SKM-1 (cell line): ENCODE data around the gene LAMA2.

Experiments
- DNase-seq: peaks from one replicate; lab custom pipeline; 2025; ENCODE audit not compliant: unreplicated experiment; lab: John Stamatoyannopoulos, UW

The LAMA2 gene

DNA sequence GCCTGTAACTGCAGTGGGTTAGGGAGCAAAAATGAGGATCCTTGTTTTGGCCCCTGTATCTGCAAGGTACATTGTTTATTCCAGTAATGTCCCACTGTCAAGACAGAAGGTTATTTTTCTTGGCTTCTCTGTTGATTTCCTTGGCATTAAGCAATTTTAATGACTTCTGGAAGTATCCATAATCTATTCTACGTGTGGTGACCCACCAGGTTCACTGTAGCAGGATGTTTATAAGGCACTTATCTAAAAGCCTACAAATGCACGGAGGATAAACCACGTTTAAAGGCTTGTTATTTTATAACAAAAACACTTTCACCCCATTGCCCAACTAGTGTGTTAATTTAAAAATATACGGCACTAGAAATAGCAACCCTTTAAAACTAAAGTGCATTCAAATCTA, 294.9 kb downstream of the LAMA2 start:
- DNase-seq = no peak

DNA sequence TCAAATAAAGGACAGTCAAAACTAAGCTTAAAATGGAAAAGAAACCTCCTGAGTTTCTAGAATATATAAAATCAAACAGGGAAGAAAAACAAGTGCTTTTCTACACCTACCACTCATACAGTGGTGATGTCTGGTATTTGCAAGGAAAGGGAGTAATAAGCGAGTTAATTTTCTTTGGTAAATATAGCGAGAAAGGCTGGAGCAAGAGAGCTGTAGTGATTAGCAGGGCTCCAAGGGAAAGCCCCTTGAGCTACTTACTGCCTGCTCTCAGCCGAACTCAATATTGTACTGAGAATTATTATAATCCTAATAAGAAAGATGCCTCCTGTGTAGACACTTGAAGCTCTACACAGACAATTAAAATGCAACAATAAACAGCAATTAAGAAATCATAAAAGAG, 296.3 kb downstream of the LAMA2 start:
- DNase-seq = no peak

DNA sequence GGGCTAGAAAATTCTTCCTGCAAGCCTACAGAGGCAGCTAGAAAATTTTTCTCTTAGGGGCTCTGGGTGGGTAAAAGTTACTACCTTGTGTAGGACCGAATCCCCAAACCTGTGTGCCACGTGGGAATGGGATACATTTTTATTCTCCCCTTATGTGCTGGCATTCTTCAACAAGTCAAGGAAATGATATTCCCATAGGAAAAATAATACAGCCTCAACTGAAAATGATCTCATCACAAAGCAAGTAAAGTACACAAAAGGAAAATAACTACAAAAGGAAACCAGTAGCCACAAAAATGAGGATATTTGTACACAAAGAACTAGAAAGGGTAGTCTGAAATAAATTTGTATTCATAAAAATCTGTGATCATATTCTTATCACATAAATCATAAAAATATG, 298.1 kb downstream of the LAMA2 start:
- no peak for DNase-seq

DNA sequence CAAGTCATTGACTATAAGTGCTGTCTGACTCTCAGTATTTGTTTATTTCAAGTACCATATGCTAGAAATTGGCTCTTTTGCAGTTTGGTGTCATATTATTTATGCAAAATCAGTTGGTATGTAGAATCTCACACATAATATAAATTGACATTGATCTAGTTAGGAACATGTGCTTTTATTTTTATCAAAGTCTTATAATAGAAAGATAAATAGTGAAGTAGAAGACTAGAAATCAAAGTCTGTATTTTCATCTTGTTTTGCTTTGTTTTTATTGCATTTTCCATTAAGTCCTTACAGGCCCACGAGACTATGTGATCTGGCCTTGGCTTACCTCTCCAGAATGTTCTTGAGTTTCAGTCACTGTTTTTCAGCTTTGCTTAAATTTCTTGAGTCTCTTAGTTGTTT, 300.3 kb downstream of the LAMA2 start:
- no peak for DNase-seq

DNA sequence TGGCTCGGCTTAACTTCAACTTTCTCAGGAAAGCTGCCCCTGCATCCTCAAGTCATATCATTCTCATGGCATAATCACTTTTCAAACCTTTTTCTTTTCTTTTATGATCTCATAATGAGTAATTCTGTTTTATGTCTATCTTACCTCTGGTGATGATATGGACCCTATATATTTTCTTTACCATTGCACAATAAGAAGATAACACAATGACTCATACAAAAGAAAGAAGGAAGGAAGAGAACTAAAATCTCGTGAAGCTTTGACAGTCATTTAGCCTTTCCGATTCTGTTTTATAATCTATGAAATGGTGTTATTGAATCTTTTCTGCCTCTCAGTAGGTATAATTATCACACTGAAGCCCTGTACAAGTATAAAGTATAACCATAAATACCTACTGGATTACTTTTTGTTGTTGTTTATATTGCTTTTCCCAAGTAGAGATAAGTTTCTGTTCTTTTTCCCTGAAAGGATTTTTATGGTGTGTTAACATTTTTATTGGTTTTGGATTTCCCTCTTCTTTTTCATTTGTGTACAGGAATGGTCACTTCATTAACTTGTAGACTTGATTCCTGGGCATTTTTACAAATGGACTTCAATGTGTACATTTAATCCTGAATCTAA, 300.9 kb downstream of the LAMA2 start:
- no peak for DNase-seq

DNA sequence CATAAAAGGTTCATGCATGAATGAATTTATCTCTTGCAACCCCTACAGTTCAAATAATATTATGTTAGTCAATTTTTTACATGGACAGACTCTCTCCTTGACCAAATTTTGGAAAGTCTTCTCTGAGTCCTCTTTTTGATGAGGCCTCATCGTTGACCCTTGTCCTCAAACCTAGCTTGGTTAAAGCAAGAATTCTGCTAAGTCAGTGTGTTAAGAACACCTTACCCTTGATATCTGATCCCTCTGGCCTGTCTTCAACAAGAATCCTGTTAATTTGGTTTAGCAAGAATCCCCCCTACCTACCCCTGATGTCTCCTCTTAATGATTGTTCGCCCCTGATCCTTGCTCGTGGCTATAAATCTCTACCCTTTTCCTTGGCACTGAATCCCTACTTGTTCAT, 301.4 kb downstream of the LAMA2 start:
- no peak for DNase-seq

DNA sequence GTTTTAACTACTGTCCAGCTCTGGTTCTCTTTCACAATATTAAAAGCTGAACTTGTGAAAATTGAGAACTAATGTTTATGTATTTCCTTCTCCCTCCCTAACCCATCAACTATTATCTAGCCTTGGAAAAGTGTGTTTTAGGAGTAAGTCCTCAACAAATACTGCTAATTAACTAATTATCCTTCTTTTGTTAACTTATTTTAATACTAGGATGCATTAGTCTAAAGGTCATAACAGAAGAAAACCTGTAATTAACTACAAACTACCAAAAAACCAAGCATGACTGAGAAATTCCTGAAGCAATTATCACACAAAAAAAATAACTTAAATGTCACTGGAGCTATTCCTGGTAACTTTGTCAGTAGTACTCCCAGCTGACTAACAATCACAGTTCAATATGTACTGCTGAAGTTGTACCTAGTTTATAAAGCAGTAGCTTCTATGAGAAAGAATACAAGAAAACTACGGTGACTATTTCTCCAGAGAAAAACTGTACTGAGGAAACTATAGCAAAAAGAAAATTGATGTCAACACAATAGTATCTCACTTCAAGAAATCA, 301.9 kb downstream of the LAMA2 start:
- DNase-seq = no peak

DNA sequence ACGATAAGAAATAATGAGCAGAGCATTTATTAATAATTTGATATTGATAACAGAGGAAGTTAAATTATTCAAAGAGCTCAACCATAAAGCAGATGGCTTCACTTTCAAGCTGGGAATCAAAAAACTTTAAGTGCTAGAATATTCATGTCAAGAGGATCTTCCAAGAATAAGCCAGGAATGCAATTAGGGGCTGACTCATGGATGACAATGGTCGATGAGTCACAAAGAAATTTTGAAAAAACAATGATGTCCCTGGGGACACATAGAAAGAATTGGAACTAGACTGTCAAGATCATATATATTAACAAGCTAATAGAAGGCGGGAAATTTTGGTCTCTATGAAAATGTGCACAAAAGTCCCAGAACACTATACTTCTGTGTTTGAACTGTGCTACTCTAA, 304.1 kb downstream of the LAMA2 start:
- no peak for DNase-seq

DNA sequence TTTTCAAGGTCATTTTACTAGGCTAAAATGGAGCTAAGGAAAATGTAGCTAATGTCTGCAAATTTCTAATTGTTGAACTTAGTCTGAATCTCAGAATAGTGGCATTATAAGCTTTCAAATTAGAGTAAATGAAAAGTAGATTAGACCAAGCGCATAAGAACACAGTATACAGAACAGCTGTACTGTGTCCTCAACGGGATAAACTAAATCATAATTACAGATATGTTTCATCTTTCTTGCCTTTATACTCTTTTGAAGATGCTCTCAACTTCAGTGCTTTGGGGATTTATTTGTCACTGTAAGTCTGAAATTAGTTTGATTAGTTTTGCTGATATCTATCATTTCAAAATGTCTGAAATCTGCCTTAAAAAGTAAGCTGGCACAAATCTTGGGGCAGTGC, 305.4 kb downstream of the LAMA2 start:
- no peak for DNase-seq

DNA sequence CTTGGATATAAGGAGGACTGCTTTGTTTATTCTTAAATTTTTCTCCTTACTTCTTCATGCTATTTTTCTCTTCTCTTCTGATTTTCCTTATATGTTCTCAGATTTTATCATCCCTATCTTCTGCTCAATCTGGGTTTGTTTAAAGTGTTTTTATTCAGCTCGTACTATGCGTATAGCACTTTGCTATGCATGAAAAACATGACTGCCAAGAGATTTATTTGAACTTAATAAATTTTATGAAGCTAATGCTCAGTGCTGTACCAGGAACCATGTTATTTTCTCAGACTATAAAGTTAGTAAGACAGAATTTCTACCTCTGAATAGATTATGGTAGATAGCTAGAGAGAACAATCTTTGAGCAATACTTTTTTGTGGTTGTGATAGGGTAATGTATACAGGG, 305.9 kb downstream of the LAMA2 start:
- DNase-seq = no peak

DNA sequence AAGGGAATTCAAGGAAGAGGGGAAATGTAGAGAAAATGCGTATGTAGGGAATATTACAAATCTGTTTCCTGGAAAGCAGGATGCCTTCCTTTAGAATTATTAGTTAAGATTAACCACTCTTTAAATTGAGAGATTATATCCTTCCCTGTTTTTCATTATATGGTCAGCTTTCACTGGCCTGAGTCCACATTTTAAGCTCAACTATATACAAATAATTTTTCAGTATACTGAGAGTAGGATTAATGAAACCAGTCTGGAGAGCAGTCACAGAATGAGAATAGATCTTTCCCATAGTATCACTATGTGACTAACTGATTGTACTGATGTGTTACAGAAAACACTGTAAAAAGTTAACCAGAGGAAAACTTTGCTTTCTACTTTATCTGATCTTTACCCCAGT, 306.3 kb downstream of the LAMA2 start:
- DNase-seq = no peak

DNA sequence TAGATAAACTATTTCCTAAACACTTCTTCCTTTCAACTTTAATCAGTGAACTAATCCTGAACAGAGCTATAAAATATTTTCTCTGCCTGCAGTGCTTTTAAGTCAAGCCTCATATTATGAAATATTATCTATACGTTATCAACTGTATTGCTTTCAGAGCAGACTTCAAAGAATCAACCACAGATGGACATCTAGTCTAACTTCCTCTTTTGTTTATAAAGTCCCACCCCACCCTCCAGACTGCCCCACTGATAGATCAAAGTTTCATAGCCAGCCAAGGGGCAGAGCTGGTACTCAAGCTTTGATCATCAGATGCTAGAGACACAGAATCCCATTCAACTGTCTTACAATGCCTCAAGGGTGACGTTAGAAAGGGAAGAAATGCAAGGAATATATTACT, 308.3 kb downstream of the LAMA2 start:
- DNase-seq = no peak

DNA sequence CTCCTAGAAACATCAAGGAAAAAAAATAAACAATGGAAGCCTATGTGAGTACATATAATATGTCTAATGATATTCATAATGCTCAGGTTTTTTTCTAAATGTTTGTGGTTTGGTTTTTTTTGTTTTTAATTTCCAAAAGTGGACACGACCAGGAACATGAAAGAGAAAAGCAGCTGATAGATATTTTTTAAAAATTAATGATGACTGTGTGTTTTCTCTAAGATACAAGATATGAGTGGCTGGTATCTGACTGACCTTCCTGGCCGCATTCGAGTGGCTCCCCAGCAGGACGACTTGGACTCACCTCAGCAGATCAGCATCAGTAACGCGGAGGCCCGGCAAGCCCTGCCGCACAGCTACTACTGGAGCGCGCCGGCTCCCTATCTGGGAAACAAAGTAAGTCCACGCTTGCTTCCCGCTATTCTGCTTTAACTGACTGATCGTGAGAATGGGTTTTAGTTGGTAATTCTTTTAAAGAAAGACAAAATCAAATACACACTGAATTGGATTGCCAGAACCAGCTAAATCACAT, 309.6 kb downstream of the LAMA2 start:
- DNase-seq = no peak

DNA sequence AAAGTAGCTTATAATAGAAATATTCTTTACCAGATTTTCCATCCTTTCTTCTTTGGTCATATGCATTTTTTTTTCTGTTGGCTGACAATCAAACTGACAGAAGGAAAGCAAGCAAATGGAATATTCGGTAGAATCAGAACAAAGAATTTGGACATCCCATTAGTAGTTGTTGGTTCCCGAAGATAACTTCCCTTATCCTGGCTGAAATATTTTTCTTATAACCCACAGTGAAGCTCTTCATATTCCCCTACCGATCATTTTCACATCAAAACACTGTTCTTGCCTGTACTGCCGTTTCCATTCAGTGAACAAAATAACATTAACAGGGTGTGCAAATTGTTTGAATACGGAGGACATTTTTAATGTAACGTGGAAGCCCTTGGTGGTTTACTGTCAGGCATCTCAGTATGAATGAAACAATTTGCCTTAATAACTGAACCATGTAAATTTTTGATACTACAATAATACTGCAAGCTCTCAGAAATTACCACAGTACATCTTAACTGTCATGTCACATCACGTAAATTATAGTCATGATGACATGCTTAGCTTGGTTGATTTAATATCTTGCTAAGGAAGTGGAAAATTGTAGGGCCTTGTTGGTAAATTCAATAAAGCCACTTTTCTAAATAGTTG, 311.5 kb downstream of the LAMA2 start:
- no peak for DNase-seq

DNA sequence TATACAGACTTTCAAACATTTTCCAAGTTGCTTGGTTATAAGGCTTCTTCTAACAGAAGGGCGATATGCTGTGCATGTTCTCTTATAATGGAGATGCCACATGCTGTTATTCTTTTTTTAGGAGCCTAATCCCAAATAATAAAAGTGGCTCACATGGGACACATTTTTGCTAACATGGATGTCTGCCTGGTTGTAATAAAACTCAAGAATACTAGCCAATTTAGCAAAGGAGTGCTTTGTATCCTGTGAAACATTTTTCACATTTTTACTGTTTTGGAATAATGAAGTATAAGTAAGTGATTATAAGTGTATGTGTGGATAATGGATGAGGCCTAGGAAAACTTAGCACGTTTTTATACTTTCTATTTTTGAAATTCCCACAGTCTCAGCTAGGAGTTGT, 312.2 kb downstream of the LAMA2 start:
- DNase-seq = no peak

DNA sequence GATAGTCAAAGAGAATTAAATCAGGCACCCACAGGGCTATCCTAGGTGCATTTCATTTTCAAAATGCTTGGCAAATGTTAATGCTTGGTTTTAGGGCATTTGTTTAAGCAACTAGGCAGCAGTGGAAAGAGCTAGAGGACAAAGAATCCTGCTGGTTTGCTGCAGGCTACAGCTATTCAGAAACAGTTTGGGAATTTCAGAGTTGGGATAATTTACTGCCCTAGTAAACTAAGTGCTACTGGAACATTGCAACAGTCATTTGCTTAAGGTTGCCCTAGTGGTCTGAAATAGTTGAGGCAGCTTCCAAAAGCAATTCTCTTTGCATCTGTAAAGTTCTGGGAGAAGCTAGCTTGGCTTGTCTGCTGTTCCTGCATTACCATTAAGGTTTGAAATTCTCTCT, 312.7 kb downstream of the LAMA2 start:
- no peak for DNase-seq

DNA sequence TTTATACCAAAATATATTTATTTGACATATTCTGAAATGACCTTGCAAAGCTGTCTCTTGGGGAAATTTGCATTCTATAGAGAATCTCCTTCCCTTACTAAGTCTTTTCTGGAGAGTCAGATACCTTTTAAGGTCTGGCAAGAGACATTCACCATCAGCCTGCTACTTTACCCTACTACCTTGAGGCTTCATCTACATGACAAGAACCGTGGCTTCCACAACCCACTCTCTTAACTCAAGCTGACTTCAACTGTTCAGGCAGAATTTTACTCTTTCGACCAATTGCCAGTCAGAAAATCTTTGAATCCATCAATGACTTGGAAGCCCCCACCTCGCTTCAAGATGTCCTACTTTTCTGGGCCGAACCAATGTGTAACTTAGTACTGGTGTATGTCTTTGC, 314.2 kb downstream of the LAMA2 start:
- DNase-seq = no peak

DNA sequence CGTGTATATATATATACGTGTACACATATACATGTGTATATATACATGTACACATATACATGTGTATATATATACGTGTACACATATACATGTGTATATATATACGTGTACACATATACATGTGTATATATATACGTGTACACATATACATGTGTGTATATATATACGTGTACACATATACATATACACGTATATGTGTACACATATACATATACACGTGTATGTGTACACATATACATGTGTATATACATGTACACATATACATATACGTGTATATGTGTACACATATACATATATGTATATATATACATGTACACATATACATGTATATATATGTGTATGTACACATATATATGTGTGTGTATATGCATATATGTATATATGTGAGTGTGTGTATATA, 317.2 kb downstream of the LAMA2 start:
- no peak for DNase-seq

DNA sequence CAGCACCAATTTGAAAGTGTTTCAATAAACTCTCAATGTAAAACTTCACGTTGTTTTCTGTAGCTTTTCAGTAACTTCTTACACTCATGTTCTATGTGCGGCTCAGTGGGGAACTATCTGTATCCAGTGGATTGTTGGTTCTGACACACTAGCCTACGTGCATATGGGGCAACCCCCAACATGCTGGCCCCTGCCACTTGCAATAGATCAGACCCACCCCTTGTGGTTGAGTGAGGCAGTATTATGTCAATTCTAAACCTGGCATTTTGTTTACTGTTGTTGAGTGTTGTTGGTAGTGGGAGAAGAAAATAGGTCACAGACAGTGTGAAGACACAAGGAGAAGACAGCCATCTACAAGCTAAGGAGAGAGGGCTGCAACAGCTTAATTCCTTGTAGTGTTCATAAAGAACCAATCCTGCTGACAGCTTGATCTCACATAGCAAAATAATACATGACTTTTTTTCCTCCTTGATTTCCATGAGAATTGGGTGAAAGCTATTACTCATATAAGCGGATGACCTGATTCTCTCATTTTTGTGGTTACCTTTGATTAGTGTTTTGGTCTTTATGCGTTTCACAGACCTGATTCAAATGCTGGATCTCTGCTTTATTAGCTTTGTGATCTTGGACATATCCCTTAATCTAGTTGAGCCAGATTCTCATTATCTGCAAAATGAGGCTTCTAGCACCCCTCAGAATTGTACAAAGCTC, 320.4 kb downstream of the LAMA2 start:
- DNase-seq = no peak

DNA sequence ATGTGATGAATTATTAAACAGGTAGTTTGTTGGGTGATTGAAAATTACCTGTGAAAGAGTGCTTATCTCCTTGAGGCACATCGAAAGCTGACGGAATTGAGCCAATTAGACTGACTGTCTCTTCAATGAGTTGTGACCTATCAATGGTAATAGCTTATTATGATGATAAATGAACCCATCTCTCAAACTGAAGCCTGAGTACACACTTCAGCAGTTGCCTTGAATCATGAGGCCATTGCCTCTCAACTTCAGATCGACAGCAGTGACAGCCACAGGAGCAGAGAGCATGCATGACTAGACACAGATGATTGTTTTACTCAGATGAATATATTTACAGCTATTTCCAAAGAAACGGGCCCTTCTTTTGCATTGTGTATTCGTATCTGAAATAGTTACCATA, 323.9 kb downstream of the LAMA2 start:
- no peak for DNase-seq

DNA sequence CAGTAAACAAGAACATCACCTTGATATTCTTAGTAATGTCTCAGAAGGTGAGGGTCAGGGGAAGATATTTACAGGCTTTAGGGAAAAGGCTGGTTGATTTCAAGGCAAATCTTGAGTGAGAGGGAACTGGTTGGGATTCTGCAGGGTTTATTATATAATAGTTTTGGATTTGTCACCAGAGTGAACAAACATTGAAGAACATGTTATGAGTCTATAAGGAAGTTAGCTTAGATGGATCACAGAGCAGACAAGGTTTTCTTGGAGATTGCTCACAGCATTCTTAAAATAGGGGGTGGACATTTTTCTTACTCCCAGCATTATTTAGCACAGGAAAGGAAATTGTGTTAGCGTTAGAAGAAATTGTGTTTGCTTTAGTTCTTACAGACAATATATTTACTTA, 324.9 kb downstream of the LAMA2 start:
- no peak for DNase-seq

DNA sequence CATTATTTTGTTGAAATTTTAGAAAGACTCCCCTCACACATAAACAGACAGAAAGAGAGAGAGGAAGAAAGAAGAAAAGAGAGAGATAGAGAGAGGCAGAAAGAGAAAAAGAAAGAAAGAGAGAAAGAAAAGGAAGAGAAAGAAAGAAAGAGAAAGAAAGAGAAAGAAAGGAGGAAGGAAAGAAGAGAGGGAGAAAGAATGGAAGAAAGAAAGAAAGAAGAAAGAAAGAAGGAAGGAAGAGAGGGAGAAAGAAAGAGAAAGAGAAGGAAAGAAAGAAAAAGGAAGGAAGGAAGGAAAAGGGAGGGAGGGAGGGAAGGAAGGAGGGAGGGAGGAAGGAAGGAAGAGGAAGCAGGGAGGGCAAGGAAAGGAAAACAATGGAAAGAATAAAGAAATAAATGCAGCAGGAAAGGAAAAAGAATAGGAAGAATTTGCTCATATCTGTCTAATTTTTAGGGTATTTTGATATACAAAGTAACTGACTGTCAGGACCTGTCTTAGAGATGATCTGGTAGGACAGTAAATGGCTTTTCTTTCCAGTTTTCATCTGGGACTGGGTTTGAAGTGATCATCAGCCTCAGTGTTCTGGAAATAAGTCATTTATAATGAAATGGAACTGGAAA, 325.6 kb downstream of the LAMA2 start:
- DNase-seq = no peak
